ENCODE measurements around the gene GDF10.

DNA sequence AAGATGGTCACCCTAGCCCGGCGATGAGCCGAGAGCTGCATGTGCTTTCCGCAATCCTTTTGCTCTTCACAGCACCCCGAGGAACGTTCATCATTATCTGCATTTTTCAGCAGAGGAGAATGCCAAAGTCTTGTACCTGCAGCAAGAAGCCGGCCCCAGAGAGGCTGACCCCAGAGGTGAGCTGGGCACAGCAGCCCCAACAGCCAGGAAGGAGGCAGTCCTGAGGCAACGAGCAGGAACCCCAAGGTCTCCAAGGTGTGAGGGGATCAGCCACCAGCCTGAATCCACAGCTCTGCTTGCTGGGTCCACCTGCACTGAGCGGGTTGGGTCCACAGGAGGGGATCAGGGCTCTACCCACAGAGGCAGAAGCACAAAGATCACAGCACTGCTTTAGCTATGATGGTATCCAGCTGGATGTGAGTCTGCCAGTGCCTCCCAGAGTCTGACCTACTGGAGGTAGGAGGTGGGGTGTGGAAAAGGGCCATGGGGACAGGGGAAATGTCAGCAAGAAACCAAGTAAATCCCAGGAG lies 16.8 kb upstream of the GDF10 start:
- TF ChIP-seq, protein P1, sequence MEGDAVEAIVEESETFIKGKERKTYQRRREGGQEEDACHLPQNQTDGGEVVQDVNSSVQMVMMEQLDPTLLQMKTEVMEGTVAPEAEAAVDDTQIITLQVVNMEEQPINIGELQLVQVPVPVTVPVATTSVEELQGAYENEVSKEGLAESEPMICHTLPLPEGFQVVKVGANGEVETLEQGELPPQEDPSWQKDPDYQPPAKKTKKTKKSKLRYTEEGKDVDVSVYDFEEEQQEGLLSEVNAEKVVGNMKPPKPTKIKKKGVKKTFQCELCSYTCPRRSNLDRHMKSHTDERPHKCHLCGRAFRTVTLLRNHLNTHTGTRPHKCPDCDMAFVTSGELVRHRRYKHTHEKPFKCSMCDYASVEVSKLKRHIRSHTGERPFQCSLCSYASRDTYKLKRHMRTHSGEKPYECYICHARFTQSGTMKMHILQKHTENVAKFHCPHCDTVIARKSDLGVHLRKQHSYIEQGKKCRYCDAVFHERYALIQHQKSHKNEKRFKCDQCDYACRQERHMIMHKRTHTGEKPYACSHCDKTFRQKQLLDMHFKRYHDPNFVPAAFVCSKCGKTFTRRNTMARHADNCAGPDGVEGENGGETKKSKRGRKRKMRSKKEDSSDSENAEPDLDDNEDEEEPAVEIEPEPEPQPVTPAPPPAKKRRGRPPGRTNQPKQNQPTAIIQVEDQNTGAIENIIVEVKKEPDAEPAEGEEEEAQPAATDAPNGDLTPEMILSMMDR (IDR thresholded peaks at IDR 0.05; ENCODE audit: low read depth, low read length) = no peak
- TF ChIP-seq EZH2phosphoT487 (IDR thresholded peaks at IDR 0.05; ENCODE audit: low read depth) = no peak

Data from OCI-LY3 (cell line).